Activated CD8-positive, alpha-beta memory T cell treated with anti-CD3 and anti-CD28 coated beads for 4 hours (primary cell): ENCODE measurements around the gene TMEM50B.
"Not testable (repeated sequence)": the region's sequence is repeated elsewhere in the genome, so short reads cannot be mapped to it uniquely, and the experiment has no call there.

Experiments used
- DNase-seq, 2 donors: peaks; one replicate each; pipeline ENCODE4 v3.0.0-alpha.2; 2020; ENCODE audit warnings: low read depth in 2 of 2

TMEM50B gene

GRCh38 chr21:33478182-33478581 lies 1.6 kb downstream of the TMEM50B start:
- DNase-seq: no peak

GRCh38 chr21:33477066-33477465 lies 2.7 kb downstream of the TMEM50B start:
- DNase-seq: no peak

- DNase-seq: no peak
Observed at GRCh38 chr21:33473344-33473743, 6.4 kb downstream of the TMEM50B start.

GRCh38 chr21:33470701-33471100 lies 9.1 kb downstream of the TMEM50B start:
- no peak for DNase-seq

GRCh38 chr21:33469183-33469582 lies 10.6 kb downstream of the TMEM50B start:
- DNase-seq: not testable (repeated sequence)

GRCh38 chr21:33461538-33462250 lies 18.1 kb downstream of the TMEM50B start:
- no peak for DNase-seq

GRCh38 chr21:33458861-33459260 lies 20.9 kb downstream of the TMEM50B start:
- no peak for DNase-seq

- no peak for DNase-seq
Observed at GRCh38 chr21:33455686-33456446, 23.9 kb downstream of the TMEM50B start.

- DNase-seq: no peak
Observed at GRCh38 chr21:33452362-33452761, 27.4 kb downstream of the TMEM50B start.

- DNase-seq: no peak
Observed at GRCh38 chr21:33451634-33452071, 28.1 kb downstream of the TMEM50B start.

- DNase-seq: no peak
Observed at GRCh38 chr21:33449616-33450015, 30.2 kb downstream of the TMEM50B start.

- not testable (repeated sequence) for DNase-seq
Observed at GRCh38 chr21:33446620-33447019, 33.2 kb downstream of the TMEM50B start.

- no peak for DNase-seq
Observed at GRCh38 chr21:33444499-33444898, 35.3 kb downstream of the TMEM50B start.

- no peak for DNase-seq
Observed at GRCh38 chr21:33443194-33443593, 36.6 kb downstream of the TMEM50B start.

- DNase-seq: no peak
Observed at GRCh38 chr21:33441489-33442477, 38.0 kb downstream of the TMEM50B start.

- no peak for DNase-seq
Observed at GRCh38 chr21:33437140-33437539, 42.6 kb downstream of the TMEM50B start.

GRCh38 chr21:33434770-33435360 lies 44.9 kb downstream of the TMEM50B start:
- DNase-seq: no peak

- no peak for DNase-seq
Observed at GRCh38 chr21:33433425-33434114, 46.2 kb downstream of the TMEM50B start.

- no peak for DNase-seq
Observed at GRCh38 chr21:33433001-33433400, 46.8 kb downstream of the TMEM50B start.

GRCh38 chr21:33432496-33432895 lies 47.3 kb downstream of the TMEM50B start:
- DNase-seq: no peak

- DNase-seq: no peak
Observed at GRCh38 chr21:33430858-33431257, 48.9 kb downstream of the TMEM50B start.
